H9 (cell line): ENCODE data around the gene CORO2B. TPM values are rescaled to one million over a fixed set of nuclear protein-coding genes. Genes with fewer than 3 reads are reported as not detected.
A peak's percentile ranks its signal among the peaks of the same experiment; 100 is the strongest.

Experiments
- DNase-seq: peaks from one replicate; pipeline ENCODE4 v3.0.0-alpha.2; 2017
- H2AFZ ChIP-seq: one replicate; pipeline ENCODE4 v1.6.1; 2013; ENCODE audit warnings: mild to moderate bottlenecking, low read length, control low read depth, moderate library complexity
- H2AK5ac ChIP-seq: 2 replicates; pipeline ENCODE4 v1.6.1; 2013; ENCODE audit warnings: low read length, control low read depth, mixed read lengths; ENCODE audit not compliant: insufficient read length
- H2BK120ac ChIP-seq: one replicate; pipeline ENCODE4 v1.6.1; 2013; ENCODE audit warnings: low read depth, mild to moderate bottlenecking, low read length, control low read depth, inconsistent platforms; ENCODE audit not compliant: poor library complexity, severe bottlenecking
- H2BK12ac ChIP-seq: 2 replicates; pipeline ENCODE4 v1.6.1; 2013; ENCODE audit warnings: low read length, control low read depth, mixed read lengths, low read depth; ENCODE audit not compliant: insufficient read length
- H2BK15ac ChIP-seq: 2 replicates; pipeline ENCODE4 v1.6.1; 2013; ENCODE audit warnings: low read depth, low read length, control low read depth
- H2BK20ac ChIP-seq: one replicate; pipeline ENCODE4 v1.6.1; 2013; ENCODE audit warnings: low read depth, mild to moderate bottlenecking, low read length, control low read depth, inconsistent platforms; ENCODE audit not compliant: poor library complexity, severe bottlenecking
- H2BK5ac ChIP-seq: 2 replicates; pipeline ENCODE4 v1.6.1; 2013; ENCODE audit warnings: low read length, control low read depth, mixed read lengths; ENCODE audit not compliant: insufficient read length
- H3K14ac ChIP-seq: 2 replicates; pipeline ENCODE4 v1.6.1; 2013; ENCODE audit warnings: low read length, control low read depth; ENCODE audit not compliant: insufficient read depth
- H3K18ac ChIP-seq: 2 replicates; pipeline ENCODE4 v1.6.1; 2013; ENCODE audit warnings: low read depth, mild to moderate bottlenecking, mixed read lengths, low read length, control low read depth; ENCODE audit not compliant: insufficient read length
- H3K23ac ChIP-seq: 2 replicates; pipeline ENCODE4 v1.6.1; 2013; ENCODE audit warnings: low read length, control low read depth, mixed read lengths, low read depth; ENCODE audit not compliant: insufficient read length
- H3K23me2 ChIP-seq: 2 replicates; pipeline ENCODE4 v1.6.1; 2013; ENCODE audit warnings: low read depth, mild to moderate bottlenecking, mixed read lengths, low read length, control low read depth; ENCODE audit not compliant: insufficient read length, poor library complexity, severe bottlenecking
- H3K27ac ChIP-seq: 2 replicates; pipeline ENCODE4 v1.5.1; 2013; ENCODE audit warnings: low read length, control low read depth, mixed read lengths, low read depth; ENCODE audit not compliant: insufficient read length
- H3K27me3 ChIP-seq: 2 replicates; pipeline ENCODE4 v1.6.1; 2013; ENCODE audit warnings: low read length, control low read depth, inconsistent platforms; ENCODE audit not compliant: insufficient read depth
- H3K4ac ChIP-seq: 2 replicates; pipeline ENCODE4 v1.6.1; 2013; ENCODE audit warnings: low read depth, mild to moderate bottlenecking, control low read depth, inconsistent platforms, low read length, moderate library complexity
- H3K4me1 ChIP-seq: 2 replicates; pipeline ENCODE4 v1.6.1; 2013; ENCODE audit warnings: low read length, control low read depth, inconsistent platforms; ENCODE audit not compliant: insufficient read depth
- H3K4me2 ChIP-seq: 2 replicates; pipeline ENCODE4 v1.6.1; 2013; ENCODE audit warnings: low read length, control low read depth, mixed read lengths; ENCODE audit not compliant: insufficient read length, insufficient read depth
- H3K56ac ChIP-seq: 2 replicates; pipeline ENCODE4 v1.6.1; 2013; ENCODE audit warnings: low read depth, mild to moderate bottlenecking, mixed read lengths, low read length, control low read depth; ENCODE audit not compliant: insufficient read length
- H3K79me1 ChIP-seq: 2 replicates; pipeline ENCODE4 v1.6.1; 2013; ENCODE audit warnings: low read depth, mild to moderate bottlenecking, moderate library complexity, low read length, control low read depth, inconsistent platforms; ENCODE audit not compliant: insufficient read depth, poor library complexity, severe bottlenecking
- H3K79me2 ChIP-seq: 2 replicates; pipeline ENCODE4 v1.6.1; 2013; ENCODE audit warnings: low read length, control low read depth, inconsistent platforms; ENCODE audit not compliant: insufficient read depth
- H3K9ac ChIP-seq: 2 replicates; pipeline ENCODE4 v1.6.1; 2013; ENCODE audit warnings: low read length, control low read depth, mixed read lengths; ENCODE audit not compliant: insufficient read length; ENCODE audit errors: extremely low read depth
- H3K9me3 ChIP-seq: one replicate; pipeline ENCODE4 v1.6.1; 2013; ENCODE audit warnings: low read depth, low read length, inconsistent platforms; ENCODE audit not compliant: control insufficient read depth
- H3T11ph ChIP-seq: one replicate; pipeline ENCODE4 v1.6.1; 2013; ENCODE audit warnings: mild to moderate bottlenecking, low read length, control low read depth, inconsistent platforms
- H4K20me1 ChIP-seq: one replicate; pipeline ENCODE4 v1.6.1; 2013; ENCODE audit not compliant: control insufficient read depth, insufficient read length, insufficient read depth
- H4K5ac ChIP-seq: 2 replicates; pipeline ENCODE4 v1.6.1; 2013; ENCODE audit warnings: low read depth, mild to moderate bottlenecking, mixed read lengths, low read length, control low read depth; ENCODE audit not compliant: insufficient read length
- H4K8ac ChIP-seq: replicated peaks from 2 replicates; pipeline ENCODE4 v1.6.1; 2013; ENCODE audit warnings: low read length, control low read depth, mixed read lengths, low read depth; ENCODE audit not compliant: insufficient read length
- H4K91ac ChIP-seq: 2 replicates; pipeline ENCODE4 v1.6.1; 2013; ENCODE audit warnings: low read depth, mild to moderate bottlenecking, moderate library complexity, mixed read lengths, low read length, control low read depth; ENCODE audit not compliant: insufficient read length
- H3K27ac Mint-ChIP-seq, 3 experiments: 2 replicates in 2 of 3; 3 replicates in 1 of 3; pipeline ENCODE4 v1.8.0; 2020 to 2021; ENCODE audit warnings: mixed read lengths in 3 of 3, mild to moderate bottlenecking in 1 of 3, moderate library complexity in 1 of 3
- H3K27me3 Mint-ChIP-seq: 2 replicates; pipeline ENCODE4 v1.8.0; 2021; ENCODE audit warnings: low read depth, mild to moderate bottlenecking, moderate library complexity, mixed read lengths
- H3K36me3 Mint-ChIP-seq, 3 experiments: 2 replicates in 2 of 3; 3 replicates in 1 of 3; pipeline ENCODE4 v1.8.0; 2020 to 2021; ENCODE audit warnings: low read depth in 3 of 3, mixed read lengths in 3 of 3; ENCODE audit not compliant: insufficient read depth in 1 of 3
- H3K4me1 Mint-ChIP-seq, 2 experiments: 2 replicates each; pipeline ENCODE4 v1.8.0; 2020; ENCODE audit warnings: mixed read lengths in 2 of 2
- H3K4me3 Mint-ChIP-seq, 2 experiments: 2 replicates in 1 of 2; 3 replicates in 1 of 2; pipeline ENCODE4 v1.8.0; 2020 to 2021; ENCODE audit warnings: mild to moderate bottlenecking in 2 of 2, mixed read lengths in 2 of 2, moderate library complexity in 1 of 2
- H3K9me3 Mint-ChIP-seq, 2 experiments: 2 replicates in 1 of 2; 3 replicates in 1 of 2; pipeline ENCODE4 v1.8.0; 2020; ENCODE audit warnings: mild to moderate bottlenecking in 2 of 2, mixed read lengths in 2 of 2, moderate library complexity in 1 of 2
- WGBS: extraction: QIAGEN DNeasy Blood & Tissue Kit; methylation state at CpG from one replicate; pipeline ENCODE4 v1.1.7; 2013; ENCODE audit warnings: missing lambda C conversion rate, low lambda C conversion rate, mixed read lengths; ENCODE audit not compliant: insufficient read length; ENCODE audit errors: extremely low coverage; 5-methylcytosine and 5-hydroxymethylcytosine counted together
- total RNA-seq: library from RNA; stranded (reverse); gene quantifications from 2 replicates; pipeline ENCODE4 v1.2.1, GENCODE V29; 2021
- TF ChIP-seq, protein P1 (sequence below): fragments of 200-600 bp; sonication (generic); conservative IDR thresholded peaks from 3 replicates; pipeline ENCODE4 v1.8.0; 2021; ENCODE audit warnings: antibody characterized with exemption, mild to moderate bottlenecking

CORO2B gene
- total RNA-seq, 1 experiment from 2014 or later, result 3.1 TPM

DNA sequence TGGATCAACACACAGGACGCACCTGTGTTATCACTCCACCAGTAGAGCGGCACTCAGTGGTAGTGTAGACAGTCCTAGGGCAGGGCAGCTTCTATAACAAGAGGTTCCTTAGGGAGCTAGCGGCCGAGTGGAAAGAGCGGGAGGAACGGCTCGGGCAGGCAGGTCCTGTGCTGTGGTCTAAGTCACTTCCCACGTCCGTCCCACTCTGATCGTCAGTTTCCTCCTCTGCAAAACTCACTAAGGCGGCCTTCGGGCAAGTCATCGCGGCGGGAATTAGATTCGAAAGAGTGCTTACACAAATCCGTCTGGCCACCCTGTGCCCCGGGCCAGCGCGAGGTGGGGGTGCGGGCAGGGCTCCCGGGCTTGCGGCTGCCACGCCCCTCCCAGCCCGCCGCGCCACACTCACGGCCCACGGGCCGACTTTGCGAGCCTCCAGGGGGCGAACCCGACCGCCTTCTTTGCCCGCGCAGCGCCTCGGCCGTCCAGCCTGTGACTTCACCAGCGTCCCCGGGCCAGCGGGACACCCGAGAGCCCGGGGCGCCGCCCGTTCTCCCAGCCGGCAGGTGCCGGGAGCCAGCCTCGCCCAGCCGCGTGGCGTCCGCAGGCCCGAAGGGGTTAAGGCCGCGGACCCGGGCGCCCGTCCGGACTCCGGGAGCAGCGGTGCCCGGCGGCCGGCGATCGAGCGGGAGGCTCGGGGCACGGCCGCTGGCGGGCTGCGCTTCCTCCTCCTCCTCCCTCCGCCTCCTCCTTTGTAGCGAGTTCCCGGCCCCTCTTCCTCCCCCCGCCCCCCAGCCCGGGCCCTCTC is 416 bp upstream of the CORO2B start:
- H3T11ph ChIP-seq, result no peak overlapping the region
- Mint-ChIP-seq H3K4me1 (peaks cover 61 to 66% of the 10 kb centered on the region in 2 experiments), H3K4me3 (peak overlapping the region; percentile 70 to 87), H3K27ac (no peak overlapping the region), H3K27me3 (peaks cover 53% of the 10 kb centered on the region), H3K9me3 (no peaks in the 10 kb centered on the region; a peak in 1 of 5 replicates), H3K36me3 (no peaks in the 10 kb centered on the region)
- no peak overlapping the region for H2BK120ac ChIP-seq
- no peaks in the 10 kb centered on the region for H3K79me2 ChIP-seq
- TF ChIP-seq, protein P1, sequence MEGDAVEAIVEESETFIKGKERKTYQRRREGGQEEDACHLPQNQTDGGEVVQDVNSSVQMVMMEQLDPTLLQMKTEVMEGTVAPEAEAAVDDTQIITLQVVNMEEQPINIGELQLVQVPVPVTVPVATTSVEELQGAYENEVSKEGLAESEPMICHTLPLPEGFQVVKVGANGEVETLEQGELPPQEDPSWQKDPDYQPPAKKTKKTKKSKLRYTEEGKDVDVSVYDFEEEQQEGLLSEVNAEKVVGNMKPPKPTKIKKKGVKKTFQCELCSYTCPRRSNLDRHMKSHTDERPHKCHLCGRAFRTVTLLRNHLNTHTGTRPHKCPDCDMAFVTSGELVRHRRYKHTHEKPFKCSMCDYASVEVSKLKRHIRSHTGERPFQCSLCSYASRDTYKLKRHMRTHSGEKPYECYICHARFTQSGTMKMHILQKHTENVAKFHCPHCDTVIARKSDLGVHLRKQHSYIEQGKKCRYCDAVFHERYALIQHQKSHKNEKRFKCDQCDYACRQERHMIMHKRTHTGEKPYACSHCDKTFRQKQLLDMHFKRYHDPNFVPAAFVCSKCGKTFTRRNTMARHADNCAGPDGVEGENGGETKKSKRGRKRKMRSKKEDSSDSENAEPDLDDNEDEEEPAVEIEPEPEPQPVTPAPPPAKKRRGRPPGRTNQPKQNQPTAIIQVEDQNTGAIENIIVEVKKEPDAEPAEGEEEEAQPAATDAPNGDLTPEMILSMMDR, result peak; percentile 29; the same call in 2 of the 3 replicates
- H3K4me1 ChIP-seq, result peaks cover under 1% of the 10 kb centered on the region; the same call in 1 of the 2 replicates
- H4K5ac ChIP-seq, result no peak overlapping the region
- no peak overlapping the region for H3K23ac ChIP-seq
- no peak overlapping the region for H2BK15ac ChIP-seq
- H2AFZ ChIP-seq, result no peak overlapping the region
- no peak overlapping the region for H2BK12ac ChIP-seq
- WGBS, result no CpG with 5 or more reads among the region's 79 CpGs
- no peak overlapping the region for H3K4ac ChIP-seq
- H3K23me2 ChIP-seq, result peaks cover 11% of the 10 kb centered on the region
- H3K27ac ChIP-seq, result no peak overlapping the region
- DNase-seq, result peak; percentile 65
- H3K27me3 ChIP-seq, result peaks cover 1% of the 10 kb centered on the region; the same call in 1 of the 2 replicates
- no peak overlapping the region for H2BK5ac ChIP-seq
- H3K9me3 ChIP-seq, result no peaks in the 10 kb centered on the region
- peak overlapping the region; percentile 75 for H3K4me2 ChIP-seq
- H2AK5ac ChIP-seq, result no peak overlapping the region
- H4K91ac ChIP-seq, result no peak overlapping the region
- H4K20me1 ChIP-seq, result no peaks in the 10 kb centered on the region
- no peak overlapping the region for H4K8ac ChIP-seq
- no peak overlapping the region for H2BK20ac ChIP-seq
- H3K9ac ChIP-seq, result no peak overlapping the region
- H3K18ac ChIP-seq, result no peak overlapping the region
- no peaks in the 10 kb centered on the region for H3K79me1 ChIP-seq
- H3K56ac ChIP-seq, result no peak overlapping the region
- no peak overlapping the region for H3K14ac ChIP-seq
